Stomach (tissue), 4 donors: ENCODE data around the gene FIGN.

ENCODE experiments used
- EP300 ChIP-seq: sonication (generic); formaldehyde crosslinking; IDR thresholded peaks from one replicate; pipeline ENCODE4 v1.6.1; 2017; ENCODE audit warnings: antibody characterized with exemption
- POLR2A ChIP-seq, 4 donors: fragments of 450-650 bp; IDR thresholded peaks; one replicate each; pipeline ENCODE4 v1.6.1; 2016; ENCODE audit warnings: antibody characterized with exemption in 4 of 4, control low read depth in 2 of 4, mild to moderate bottlenecking in 1 of 4, moderate library complexity in 1 of 4
- POLR2AphosphoS5 ChIP-seq, 3 donors: sonication (generic); formaldehyde crosslinking; IDR thresholded peaks; one replicate each; pipeline ENCODE4 v1.6.1; 2016; ENCODE audit warnings: antibody characterized with exemption in 3 of 3
- TF ChIP-seq, protein P1 (sequence below), 7 experiments: fragments of 450-650 bp in 4 of 7; fragments of 200-600 bp in 3 of 7; sonication (generic) in 3 of 7; IDR thresholded peaks; one replicate each; pipeline ENCODE4 v1.5.1; 2016 to 2019; ENCODE audit warnings: antibody characterized with exemption in 7 of 7, control low read depth in 2 of 7, mild to moderate bottlenecking in 1 of 7

DNA sequence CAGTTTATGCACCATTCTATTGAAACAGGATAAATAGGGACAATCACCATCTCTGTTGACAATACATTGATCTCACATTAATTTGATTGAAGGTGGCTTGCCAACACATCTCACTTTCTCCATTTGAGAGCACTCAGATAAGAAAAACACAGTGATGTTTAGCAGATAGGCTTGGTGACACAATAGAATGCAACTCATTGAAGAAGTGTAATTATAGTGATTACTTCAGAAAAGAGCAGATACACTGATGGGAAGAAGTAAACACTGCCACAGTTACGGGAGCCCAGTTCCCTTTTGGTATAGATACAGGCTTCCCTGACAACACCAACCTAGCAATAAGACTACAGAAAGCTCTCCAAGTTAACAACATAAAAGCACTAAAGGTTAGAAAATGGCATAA is 89.1 kb downstream of the FIGN start:
- TF ChIP-seq, protein P1, sequence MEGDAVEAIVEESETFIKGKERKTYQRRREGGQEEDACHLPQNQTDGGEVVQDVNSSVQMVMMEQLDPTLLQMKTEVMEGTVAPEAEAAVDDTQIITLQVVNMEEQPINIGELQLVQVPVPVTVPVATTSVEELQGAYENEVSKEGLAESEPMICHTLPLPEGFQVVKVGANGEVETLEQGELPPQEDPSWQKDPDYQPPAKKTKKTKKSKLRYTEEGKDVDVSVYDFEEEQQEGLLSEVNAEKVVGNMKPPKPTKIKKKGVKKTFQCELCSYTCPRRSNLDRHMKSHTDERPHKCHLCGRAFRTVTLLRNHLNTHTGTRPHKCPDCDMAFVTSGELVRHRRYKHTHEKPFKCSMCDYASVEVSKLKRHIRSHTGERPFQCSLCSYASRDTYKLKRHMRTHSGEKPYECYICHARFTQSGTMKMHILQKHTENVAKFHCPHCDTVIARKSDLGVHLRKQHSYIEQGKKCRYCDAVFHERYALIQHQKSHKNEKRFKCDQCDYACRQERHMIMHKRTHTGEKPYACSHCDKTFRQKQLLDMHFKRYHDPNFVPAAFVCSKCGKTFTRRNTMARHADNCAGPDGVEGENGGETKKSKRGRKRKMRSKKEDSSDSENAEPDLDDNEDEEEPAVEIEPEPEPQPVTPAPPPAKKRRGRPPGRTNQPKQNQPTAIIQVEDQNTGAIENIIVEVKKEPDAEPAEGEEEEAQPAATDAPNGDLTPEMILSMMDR (IDR thresholded peaks at IDR 0.05) = no peak
- no peak for TF ChIP-seq POLR2AphosphoS5 (IDR thresholded peaks at IDR 0.05)
- TF ChIP-seq POLR2A (IDR thresholded peaks at IDR 0.05) = no peak
- no peak for TF ChIP-seq EP300
